ENCODE measurements around the gene NEK9.

Gene NEK9

DNA sequence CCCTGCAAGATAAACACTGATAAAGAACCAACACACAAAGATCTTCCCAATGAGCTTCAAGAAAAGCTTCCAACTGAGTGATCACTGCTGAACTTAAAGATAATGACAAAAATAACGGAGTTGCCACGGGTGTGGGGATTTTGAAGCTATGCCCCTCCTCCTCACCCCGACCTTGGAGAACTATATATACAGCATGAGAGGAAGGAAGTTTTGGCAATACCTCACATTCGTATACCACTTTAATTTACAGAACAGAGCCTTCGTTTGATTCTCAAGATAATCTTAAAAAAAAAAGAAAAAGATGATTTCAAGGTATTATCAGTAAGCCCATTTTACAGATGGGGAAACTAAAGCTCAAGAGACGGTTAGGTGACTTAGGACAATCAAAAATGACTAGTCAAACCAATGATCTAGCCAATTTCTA lies 715 bp downstream of the NEK9 start:
- Histone ChIP-seq H4K20me1 (ENCODE audit: insufficient read depth) (no peaks in the 10 kb centered on the region), H3K4me3 (IDR thresholded peaks at IDR 0.05; ENCODE audit: insufficient read depth, low read depth, low read length) (no peak overlapping the region), H3K9ac (peak overlapping the region; percentile 87), H3K36me3 (ENCODE audit: insufficient read depth) (no peaks in the 10 kb centered on the region), H2AFZ (ENCODE audit: low read depth) (peak overlapping the region; percentile 85; the same call in 1 of the 2 replicates), H3K79me2 (ENCODE audit: insufficient read depth, low read depth) (0 out of 2 replicates have a peak, but pooled peaks cover 4% of the 10 kb centered on the region), H3K4me1 (ENCODE audit: low read depth, poor library complexity, severe bottlenecking) (peaks cover 20% of the 10 kb centered on the region), H3K4me2 (peak overlapping the region; percentile 80), H3K27ac (peak overlapping the region; percentile 68), H3K27me3 (ENCODE audit: insufficient read depth, low read depth) (no peaks in the 10 kb centered on the region)
- TF ChIP-seq, protein P1, sequence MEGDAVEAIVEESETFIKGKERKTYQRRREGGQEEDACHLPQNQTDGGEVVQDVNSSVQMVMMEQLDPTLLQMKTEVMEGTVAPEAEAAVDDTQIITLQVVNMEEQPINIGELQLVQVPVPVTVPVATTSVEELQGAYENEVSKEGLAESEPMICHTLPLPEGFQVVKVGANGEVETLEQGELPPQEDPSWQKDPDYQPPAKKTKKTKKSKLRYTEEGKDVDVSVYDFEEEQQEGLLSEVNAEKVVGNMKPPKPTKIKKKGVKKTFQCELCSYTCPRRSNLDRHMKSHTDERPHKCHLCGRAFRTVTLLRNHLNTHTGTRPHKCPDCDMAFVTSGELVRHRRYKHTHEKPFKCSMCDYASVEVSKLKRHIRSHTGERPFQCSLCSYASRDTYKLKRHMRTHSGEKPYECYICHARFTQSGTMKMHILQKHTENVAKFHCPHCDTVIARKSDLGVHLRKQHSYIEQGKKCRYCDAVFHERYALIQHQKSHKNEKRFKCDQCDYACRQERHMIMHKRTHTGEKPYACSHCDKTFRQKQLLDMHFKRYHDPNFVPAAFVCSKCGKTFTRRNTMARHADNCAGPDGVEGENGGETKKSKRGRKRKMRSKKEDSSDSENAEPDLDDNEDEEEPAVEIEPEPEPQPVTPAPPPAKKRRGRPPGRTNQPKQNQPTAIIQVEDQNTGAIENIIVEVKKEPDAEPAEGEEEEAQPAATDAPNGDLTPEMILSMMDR (conservative IDR thresholded peaks at IDR 0.05; ENCODE audit: low read depth, low read length), result no peak

DNA sequence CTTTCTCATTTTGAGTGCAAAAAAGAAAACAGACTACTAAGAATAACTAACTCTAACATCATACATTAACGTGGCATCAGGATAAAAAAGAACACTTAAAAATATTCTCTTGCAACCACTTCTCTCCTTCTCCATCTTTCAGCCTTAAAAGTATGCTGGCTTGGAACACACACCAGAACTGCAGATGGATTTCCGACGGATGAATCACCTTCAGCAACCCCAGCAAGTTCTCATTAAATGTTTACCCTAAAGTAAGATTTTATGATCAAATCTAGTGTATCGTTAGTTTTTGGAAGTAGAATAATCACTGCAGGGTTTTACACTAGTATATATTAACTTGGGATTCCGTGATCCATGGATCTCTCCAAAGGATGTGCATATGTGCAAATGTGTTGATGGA lies 1.2 kb downstream of the NEK9 start:
- H4K20me1 ChIP-seq (ENCODE audit: insufficient read depth), result no peaks in the 10 kb centered on the region
- no peak overlapping the region for H2AFZ ChIP-seq (ENCODE audit: low read depth)
- 0 out of 2 replicates have a peak, but pooled peaks cover 4% of the 10 kb centered on the region for H3K79me2 ChIP-seq (ENCODE audit: insufficient read depth, low read depth)
- H3K27ac ChIP-seq, result no peak overlapping the region
- H3K4me2 ChIP-seq, result peak overlapping the region; percentile 80
- TF ChIP-seq, protein P1 (conservative IDR thresholded peaks at IDR 0.05; ENCODE audit: low read depth, low read length), result no peak
- H3K4me1 ChIP-seq (ENCODE audit: low read depth, poor library complexity, severe bottlenecking), result peaks cover 20% of the 10 kb centered on the region
- H3K36me3 ChIP-seq (ENCODE audit: insufficient read depth), result no peaks in the 10 kb centered on the region
- H3K27me3 ChIP-seq (ENCODE audit: insufficient read depth, low read depth), result no peaks in the 10 kb centered on the region
- H3K9ac ChIP-seq, result peak overlapping the region; percentile 87; the same call in 1 of the 2 replicates
- no peak overlapping the region for H3K4me3 ChIP-seq (IDR thresholded peaks at IDR 0.05; ENCODE audit: insufficient read depth, low read depth, low read length)

DNA sequence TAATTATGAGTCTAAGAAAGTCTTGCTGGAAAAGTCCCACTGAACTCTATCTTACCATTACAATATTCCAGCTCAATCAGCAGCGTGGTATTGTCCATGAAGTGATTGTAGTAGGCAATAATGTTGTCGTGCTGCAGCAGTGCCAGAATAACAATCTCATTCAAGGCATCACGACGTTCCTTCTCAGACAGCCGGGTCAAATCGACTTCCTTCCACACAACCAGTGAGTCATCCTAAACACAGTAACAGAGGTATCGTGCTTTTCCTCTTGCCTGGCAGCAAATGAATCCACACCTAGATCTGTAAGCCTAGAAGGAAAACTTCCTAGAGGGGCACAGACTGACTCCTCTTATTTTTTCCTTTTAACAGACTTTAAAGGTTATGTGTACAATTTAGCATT lies 2.9 kb downstream of the NEK9 start:
- Histone ChIP-seq H3K36me3 (ENCODE audit: insufficient read depth) (no peaks in the 10 kb centered on the region), H3K9ac (no peak overlapping the region), H3K4me1 (ENCODE audit: low read depth, poor library complexity, severe bottlenecking) (peaks cover 19% of the 10 kb centered on the region), H3K79me2 (ENCODE audit: insufficient read depth, low read depth) (0 out of 2 replicates have a peak, but pooled peaks cover 4% of the 10 kb centered on the region), H2AFZ (ENCODE audit: low read depth) (no peak overlapping the region), H3K4me2 (no peak overlapping the region), H3K27ac (no peak overlapping the region), H3K27me3 (ENCODE audit: insufficient read depth, low read depth) (no peaks in the 10 kb centered on the region), H3K4me3 (IDR thresholded peaks at IDR 0.05; ENCODE audit: insufficient read depth, low read depth, low read length) (no peak overlapping the region), H4K20me1 (ENCODE audit: insufficient read depth) (no peaks in the 10 kb centered on the region)
- TF ChIP-seq, protein P1 (conservative IDR thresholded peaks at IDR 0.05; ENCODE audit: low read depth, low read length), result no peak

GRCh38 chr14:75121552-75121951 lies 5.3 kb downstream of the NEK9 start:
- no peak overlapping the region for H2AFZ ChIP-seq (ENCODE audit: low read depth)
- H3K4me2 ChIP-seq, result no peak overlapping the region
- TF ChIP-seq, protein P1 (conservative IDR thresholded peaks at IDR 0.05; ENCODE audit: low read depth, low read length), result no peak
- no peaks in the 10 kb centered on the region for H3K36me3 ChIP-seq (ENCODE audit: insufficient read depth)
- no peaks in the 10 kb centered on the region for H4K20me1 ChIP-seq (ENCODE audit: insufficient read depth)
- peaks cover 6% of the 10 kb centered on the region for H3K4me1 ChIP-seq (ENCODE audit: low read depth, poor library complexity, severe bottlenecking)
- no peak overlapping the region for H3K9ac ChIP-seq
- no peaks in the 10 kb centered on the region for H3K27me3 ChIP-seq (ENCODE audit: insufficient read depth, low read depth)
- no peak overlapping the region for H3K27ac ChIP-seq
- no peak overlapping the region for H3K4me3 ChIP-seq (IDR thresholded peaks at IDR 0.05; ENCODE audit: insufficient read depth, low read depth, low read length)
- H3K79me2 ChIP-seq (ENCODE audit: insufficient read depth, low read depth), result 0 out of 2 replicates have a peak, but pooled peaks cover 4% of the 10 kb centered on the region

Data from KMS-11 (cell line).